Neutrophil (primary cell): ENCODE data around the gene PNPLA5.

Experiments
- H3K27ac ChIP-seq: fragments of 200-600 bp; sonication (generic); 2 replicates; pipeline ENCODE4 v1.5.1; 2016; ENCODE audit warnings: mild to moderate bottlenecking, moderate library complexity
- H3K27me3 ChIP-seq: fragments of 200-600 bp; sonication (generic); 2 replicates; pipeline ENCODE4 v1.6.0; 2016; ENCODE audit warnings: mild to moderate bottlenecking
- H3K36me3 ChIP-seq: fragments of 200-600 bp; sonication (generic); 2 replicates; pipeline ENCODE4 v1.5.1; 2017
- H3K4me1 ChIP-seq, 2 experiments: fragments of 200-600 bp in 1 of 2; sonication (generic) in 1 of 2; 1 replicate in 1 of 2; 2 replicates in 1 of 2; pipeline versions ENCODE4 v1.5.1 to v1.6.1; 2013 to 2016; ENCODE audit warnings: low read depth in 1 of 2, low read length in 1 of 2, mild to moderate bottlenecking in 1 of 2, moderate library complexity in 1 of 2; ENCODE audit not compliant: control insufficient read depth in 1 of 2, insufficient read depth in 1 of 2
- H3K4me3 ChIP-seq, 2 experiments: fragments of 200-600 bp in 1 of 2; sonication (generic) in 1 of 2; 1 replicate in 1 of 2; 2 replicates in 1 of 2; pipeline ENCODE4 v1.5.1; 2013 to 2016; ENCODE audit warnings: low read depth in 1 of 2, low read length in 1 of 2, mild to moderate bottlenecking in 1 of 2, moderate library complexity in 1 of 2
- H3K9me3 ChIP-seq: fragments of 200-600 bp; sonication (generic); 2 replicates; pipeline ENCODE4 v1.5.1; 2016
- CTCF ChIP-seq: fragments of 200-600 bp; sonication (generic); IDR thresholded peaks from 2 replicates; pipeline ENCODE4 v1.5.1; 2016; ENCODE audit warnings: antibody characterized with exemption

PNPLA5 gene

GRCh38 chr22:43883719-43884415 is 7.9 kb downstream of the PNPLA5 start:
- Histone ChIP-seq H3K27ac (no peak overlapping the region), H3K9me3 (no peaks in the 10 kb centered on the region), H3K36me3 (no peaks in the 10 kb centered on the region), H3K27me3 (peaks cover 12% of the 10 kb centered on the region), H3K4me1 (no peaks in the 10 kb centered on the region), H3K4me3 (no peak overlapping the region)
- TF ChIP-seq CTCF = no peak

- H3K9me3 ChIP-seq = no peaks in the 10 kb centered on the region
- H3K27me3 ChIP-seq = peaks cover 7% of the 10 kb centered on the region
- H3K4me3 ChIP-seq = no peak overlapping the region
- H3K4me1 ChIP-seq = no peaks in the 10 kb centered on the region
- no peak overlapping the region for H3K27ac ChIP-seq
- TF ChIP-seq CTCF = no peak
- no peaks in the 10 kb centered on the region for H3K36me3 ChIP-seq
These were observed 8.7 kb downstream of the PNPLA5 start for GRCh38 chr22:43883012-43883661.

GRCh38 chr22:43882122-43882767 is 9.6 kb downstream of the PNPLA5 start:
- no peak for TF ChIP-seq CTCF
- H3K27me3 ChIP-seq = peaks cover under 1% of the 10 kb centered on the region

GRCh38 chr22:43881091-43882061 is 10.4 kb downstream of the PNPLA5 start:
- H3K4me3 ChIP-seq = no peak overlapping the region
- H3K4me1 ChIP-seq = no peaks in the 10 kb centered on the region
- no peaks in the 10 kb centered on the region for H3K9me3 ChIP-seq
- no peaks in the 10 kb centered on the region for H3K27me3 ChIP-seq
- H3K27ac ChIP-seq = no peak overlapping the region
- no peaks in the 10 kb centered on the region for H3K36me3 ChIP-seq
- TF ChIP-seq CTCF = no peak

More at GRCh38 chr22:43882122-43882767, 9.6 kb downstream of the PNPLA5 start:
- H3K4me3 ChIP-seq = no peak overlapping the region
- H3K4me1 ChIP-seq = no peaks in the 10 kb centered on the region
- no peak overlapping the region for H3K27ac ChIP-seq
- H3K9me3 ChIP-seq = no peaks in the 10 kb centered on the region
- H3K36me3 ChIP-seq = no peaks in the 10 kb centered on the region

GRCh38 chr22:43880541-43880991 is 11.2 kb downstream of the PNPLA5 start:
- no peak overlapping the region for H3K27ac ChIP-seq
- no peaks in the 10 kb centered on the region for H3K4me1 ChIP-seq
- H3K9me3 ChIP-seq = no peaks in the 10 kb centered on the region
- no peaks in the 10 kb centered on the region for H3K27me3 ChIP-seq
- no peak for TF ChIP-seq CTCF
- no peak overlapping the region for H3K4me3 ChIP-seq
- H3K36me3 ChIP-seq = no peaks in the 10 kb centered on the region
